HG02798 (cell line): ENCODE measurements around the gene NEURL1B.
"Not testable (repeated sequence)": the region's sequence is repeated elsewhere in the genome, so short reads cannot be mapped to it uniquely, and the experiment has no call there.

Experiments used
- ATAC-seq: cut with Tn5 transposase; IDR thresholded peaks from one replicate; pipeline ENCODE4 v1.9.1; 2021; ENCODE audit warnings: mild to moderate bottlenecking; ENCODE audit not compliant: unreplicated experiment, poor library complexity

NEURL1B gene

DNA sequence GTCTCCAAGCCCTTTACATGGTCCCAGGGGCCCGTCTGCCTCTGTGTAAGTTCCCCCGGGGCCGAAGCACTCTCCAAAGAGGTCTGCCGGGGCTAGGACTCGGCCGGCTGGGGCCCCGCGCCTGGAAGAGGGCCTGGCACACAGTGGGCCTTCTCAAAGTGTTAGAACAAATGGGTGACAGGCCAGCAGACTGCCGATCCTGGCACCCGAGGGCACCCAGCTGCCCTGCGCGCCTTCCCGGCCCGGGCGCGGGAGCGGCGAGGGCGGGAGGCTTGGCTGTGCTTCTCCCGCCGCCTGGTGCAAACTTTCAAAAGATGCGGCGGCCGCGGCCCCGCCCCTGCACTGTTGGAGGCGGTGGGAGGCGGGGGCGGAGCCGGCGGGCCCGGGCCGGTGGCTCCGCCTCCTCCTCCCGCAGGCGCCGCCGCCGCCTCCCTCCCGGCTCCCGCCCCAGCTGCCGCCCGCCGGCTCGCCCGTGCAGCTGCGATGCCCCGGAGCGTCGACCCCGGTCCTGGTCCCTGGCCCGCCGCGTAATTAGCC, at the start of gene NEURL1B:
TSS of gene NEURL1B (plus strand) at position 442 of the 537 bp plus-strand sequence. CDS start 144 bp downstream, outside the sequence.
- peak; percentile 61 for ATAC-seq

DNA sequence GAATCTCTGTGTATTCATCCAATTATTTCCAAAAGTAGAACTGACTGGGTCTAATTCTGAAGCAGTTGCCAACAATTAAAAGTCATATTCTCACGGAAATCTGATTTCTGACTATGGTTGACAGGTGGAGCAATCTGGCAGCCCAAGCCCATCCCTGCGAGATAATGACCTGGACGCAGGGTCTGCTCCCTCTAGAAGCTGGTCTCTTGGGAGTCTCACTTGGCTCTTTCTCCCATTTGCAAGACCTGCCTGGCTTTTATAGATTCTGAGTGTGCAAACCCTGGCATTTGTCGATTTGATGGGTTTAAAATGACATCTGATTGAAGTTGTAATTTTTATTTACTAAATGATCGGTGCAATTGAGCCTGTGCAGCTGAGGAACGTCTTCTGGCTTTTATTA, 49.4 kb upstream of the NEURL1B start:
- ATAC-seq: no peak

- no peak for ATAC-seq
Measured at GRCh38 chr5:172592881-172593280, 48.2 kb upstream of the NEURL1B start.

DNA sequence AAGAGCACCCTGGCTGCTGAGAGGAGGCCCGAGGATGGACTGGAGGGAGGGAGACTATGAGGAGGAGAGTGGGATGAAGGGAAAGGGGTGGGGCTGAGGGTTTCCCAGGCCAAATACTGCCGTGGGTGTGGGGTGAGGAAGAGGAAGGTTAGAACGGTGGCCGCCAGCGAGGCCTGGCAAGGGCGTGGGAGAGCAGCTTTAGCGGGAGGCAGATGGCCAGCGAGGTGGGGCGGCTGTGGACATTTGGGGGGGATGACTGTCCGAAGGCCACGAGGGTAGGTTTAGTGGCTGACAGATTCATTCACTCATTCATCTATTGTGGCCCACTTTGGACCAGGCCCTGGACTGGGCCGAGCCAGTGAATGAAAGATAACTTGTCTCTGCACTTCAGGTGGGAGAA, 47.8 kb upstream of the NEURL1B start:
- no peak for ATAC-seq

GRCh38 chr5:172593721-172594235, 47.3 kb upstream of the NEURL1B start:
- ATAC-seq: no peak

DNA sequence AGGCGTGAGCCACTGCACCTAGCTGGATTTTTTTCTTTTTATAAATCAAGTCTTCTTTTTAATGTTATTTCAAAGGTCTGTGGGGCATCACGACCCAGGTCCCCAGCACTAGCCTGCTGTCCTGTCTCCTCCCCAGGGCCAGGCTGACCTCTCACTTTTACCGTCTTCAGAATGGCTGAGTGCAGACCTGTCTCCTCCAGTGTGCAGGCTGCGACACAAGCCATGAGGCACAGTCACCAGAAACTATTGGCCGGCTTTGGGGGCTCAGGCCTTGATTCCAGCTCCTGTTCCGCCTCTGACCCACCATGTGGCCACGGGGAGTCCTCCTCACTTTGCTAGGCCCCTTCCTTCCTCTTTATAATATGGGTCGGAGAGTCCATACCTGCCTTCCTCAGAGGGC, 46.6 kb upstream of the NEURL1B start:
- ATAC-seq: no peak

- ATAC-seq: no peak
Measured at GRCh38 chr5:172594867-172595466, 46.1 kb upstream of the NEURL1B start.

DNA sequence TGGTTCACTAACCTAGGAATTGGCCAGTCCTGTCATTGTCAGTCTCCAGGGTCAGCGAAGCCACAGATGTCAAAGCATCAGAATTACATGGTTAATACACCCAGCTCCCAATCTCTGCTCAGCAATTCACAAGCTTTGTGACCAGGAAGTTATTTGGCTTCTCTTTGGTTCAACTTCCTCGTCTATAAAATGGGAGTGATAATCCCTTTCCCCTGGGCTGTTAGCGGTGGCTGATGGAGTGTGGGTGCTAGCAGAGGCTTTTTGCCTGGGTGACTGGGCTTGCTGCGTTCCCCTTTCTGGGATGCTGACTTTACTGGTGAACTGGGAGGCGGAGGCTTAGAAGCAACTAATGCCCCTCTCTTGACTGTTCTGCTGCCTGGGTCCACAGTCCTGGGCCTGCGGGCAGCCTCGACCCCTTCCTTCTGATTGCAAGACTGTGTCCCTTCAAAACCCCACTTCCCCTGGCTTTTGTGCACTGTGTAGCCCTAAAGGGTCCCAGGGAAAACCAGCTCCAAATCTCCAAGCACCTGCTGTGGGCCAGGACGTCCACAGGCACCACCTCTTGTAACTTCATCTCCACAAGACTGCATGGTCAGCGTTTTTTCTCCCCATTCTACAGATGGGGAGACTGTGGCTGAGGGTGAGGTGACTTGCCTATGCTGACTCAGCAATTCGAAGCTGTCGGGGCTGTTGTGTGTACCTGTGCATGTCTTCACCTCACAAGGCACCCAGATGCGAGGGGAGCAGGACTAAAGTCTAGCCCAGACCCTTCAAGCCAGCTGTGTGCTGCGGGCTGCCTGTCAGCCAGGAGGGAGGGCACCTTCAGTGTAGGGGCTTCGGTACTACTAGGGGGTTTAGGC, 45.2 kb upstream of the NEURL1B start:
- ATAC-seq: no peak

- ATAC-seq: no peak
Measured at GRCh38 chr5:172596638-172597231, 44.3 kb upstream of the NEURL1B start.

GRCh38 chr5:172597755-172598155, 43.3 kb upstream of the NEURL1B start:
- ATAC-seq: no peak

DNA sequence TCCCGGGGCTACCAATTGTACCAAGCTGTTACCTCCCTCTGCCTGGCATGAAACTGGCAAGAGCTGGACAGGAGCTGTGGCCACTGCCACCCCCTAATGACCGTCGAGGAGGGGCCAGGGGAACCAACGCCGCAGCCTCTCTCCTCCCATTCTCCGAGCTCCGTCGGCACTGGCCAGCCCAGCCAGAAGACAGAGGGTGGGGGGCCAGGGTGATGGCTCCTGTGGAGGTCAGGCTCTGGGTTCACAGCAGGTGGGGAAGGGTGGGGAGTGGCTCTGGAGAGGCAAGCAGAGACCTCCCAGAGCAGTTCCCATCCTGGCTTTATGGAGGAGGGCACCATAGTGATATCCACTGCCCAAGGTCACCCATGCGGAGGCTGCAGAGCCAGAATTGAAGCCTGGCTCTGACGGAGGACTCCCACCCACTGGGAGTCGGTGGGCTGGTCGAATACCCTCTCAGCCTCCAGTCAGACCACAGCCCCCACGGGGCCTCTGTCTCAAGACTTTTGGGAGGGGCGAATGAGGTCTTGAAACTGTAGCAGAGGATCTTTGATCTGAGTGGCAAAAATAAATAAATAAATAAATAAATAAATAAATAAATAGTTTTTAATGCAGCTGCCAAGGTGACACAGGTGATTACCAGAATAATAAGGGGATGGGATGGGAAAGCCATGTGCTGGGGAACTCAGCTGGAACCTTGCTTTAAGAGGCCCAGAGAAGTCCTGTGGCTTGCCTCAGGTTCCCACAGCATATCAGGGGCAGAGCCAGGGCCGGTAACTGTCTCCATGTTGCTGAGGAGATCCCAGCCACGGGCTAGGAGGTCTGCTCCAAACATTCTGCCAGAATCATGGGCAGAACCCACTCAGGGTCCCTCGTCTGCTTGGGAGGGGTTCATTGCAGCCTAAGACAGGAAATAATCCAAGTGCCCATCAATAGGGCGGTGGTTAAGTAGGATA, 42.5 kb upstream of the NEURL1B start:
- ATAC-seq: no peak

GRCh38 chr5:172599204-172599567, 41.9 kb upstream of the NEURL1B start:
- ATAC-seq: no peak

- no peak for ATAC-seq
Measured at GRCh38 chr5:172600571-172600970, 40.5 kb upstream of the NEURL1B start.

DNA sequence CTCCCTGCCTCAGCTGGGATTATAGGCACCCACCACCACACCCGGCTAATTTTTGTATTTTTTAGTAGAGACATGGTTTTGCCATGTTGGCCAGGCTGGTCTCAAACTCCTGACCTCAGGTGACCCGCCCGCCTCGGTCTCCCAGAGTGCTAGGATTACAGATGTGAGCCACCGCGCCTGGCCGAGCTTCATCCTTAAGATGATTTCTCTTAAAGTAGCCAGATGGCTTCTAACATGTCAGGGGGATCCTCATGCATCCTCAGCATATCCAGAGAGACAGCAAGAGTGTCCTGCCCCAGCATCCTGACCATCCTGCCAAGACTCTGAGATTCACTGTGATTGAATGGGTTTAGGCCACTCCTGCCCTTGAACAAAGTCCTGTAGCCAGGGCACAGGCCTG, 39.5 kb upstream of the NEURL1B start:
- not testable (repeated sequence) for ATAC-seq

DNA sequence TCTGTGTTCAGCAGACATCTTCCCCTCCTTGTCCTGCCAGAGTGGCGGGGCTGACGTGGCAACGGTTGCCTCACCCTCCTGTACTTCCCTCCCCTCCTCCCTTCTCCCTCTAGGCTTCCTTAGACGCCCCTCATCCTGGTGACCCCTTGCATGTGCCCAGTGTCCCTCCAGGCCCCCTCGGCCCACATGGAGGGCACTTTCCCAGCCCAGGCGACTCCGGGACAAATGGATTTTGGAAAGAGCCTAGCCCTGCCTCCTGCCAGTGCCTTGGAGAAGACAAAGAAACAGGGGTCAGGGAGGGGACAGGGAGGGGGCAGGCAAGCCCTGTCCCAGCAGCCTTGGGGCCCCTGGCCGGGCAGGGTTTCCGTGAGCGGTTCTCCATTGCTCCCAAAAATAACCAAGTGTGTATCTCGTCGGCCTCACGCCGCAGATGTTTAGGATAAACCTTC, 38.3 kb upstream of the NEURL1B start:
- no peak for ATAC-seq

GRCh38 chr5:172603251-172603806, 37.7 kb upstream of the NEURL1B start:
- ATAC-seq: no peak

DNA sequence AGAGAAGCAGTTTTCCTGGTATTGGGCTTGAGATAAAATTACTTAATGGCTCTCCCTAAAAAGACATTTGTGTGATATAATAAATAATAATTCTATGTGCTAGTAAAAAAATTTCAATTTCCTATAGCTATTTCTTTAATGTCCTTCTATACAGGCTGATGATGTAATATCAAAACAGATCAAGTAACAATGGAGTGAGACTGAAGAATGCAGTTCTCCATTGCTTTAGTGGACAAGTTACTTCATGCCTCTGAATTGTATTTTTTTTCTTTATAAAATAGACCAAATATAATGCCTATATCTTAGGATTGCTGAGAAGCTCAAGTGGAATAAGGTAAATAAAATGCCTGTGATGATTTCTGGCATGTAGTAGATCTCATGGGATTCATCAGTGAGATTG, 35.6 kb upstream of the NEURL1B start:
- no peak for ATAC-seq

DNA sequence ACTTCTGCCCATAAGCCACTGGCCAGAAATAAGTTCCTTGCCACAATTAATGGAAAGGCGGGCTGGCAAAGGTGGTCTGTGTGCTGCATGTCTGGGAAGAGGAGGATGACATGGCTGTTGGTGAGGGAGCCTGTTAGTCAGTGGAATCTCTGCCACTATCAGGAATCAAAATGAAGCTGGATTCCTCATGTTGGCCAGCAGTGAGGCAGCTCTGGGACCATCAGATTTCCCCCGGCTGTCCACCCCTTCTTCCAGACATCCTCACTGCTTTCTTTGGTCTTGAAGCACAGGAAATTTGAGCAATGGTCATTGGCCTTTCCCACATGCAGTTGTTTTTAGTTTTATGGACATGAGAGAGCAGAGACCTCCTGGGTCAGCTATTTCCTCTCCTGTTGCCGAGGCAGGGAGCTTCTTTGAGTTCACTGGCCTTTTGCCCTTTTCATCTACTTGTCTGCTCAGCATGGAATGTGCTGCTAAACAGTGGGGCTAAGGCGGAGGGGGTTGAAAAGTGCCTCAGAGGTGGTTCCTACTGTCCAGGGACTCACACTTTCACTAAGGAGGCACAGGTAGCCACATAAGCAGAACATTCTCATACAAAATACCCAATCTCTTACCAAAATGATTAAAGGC, 34.8 kb upstream of the NEURL1B start:
- no peak for ATAC-seq

DNA sequence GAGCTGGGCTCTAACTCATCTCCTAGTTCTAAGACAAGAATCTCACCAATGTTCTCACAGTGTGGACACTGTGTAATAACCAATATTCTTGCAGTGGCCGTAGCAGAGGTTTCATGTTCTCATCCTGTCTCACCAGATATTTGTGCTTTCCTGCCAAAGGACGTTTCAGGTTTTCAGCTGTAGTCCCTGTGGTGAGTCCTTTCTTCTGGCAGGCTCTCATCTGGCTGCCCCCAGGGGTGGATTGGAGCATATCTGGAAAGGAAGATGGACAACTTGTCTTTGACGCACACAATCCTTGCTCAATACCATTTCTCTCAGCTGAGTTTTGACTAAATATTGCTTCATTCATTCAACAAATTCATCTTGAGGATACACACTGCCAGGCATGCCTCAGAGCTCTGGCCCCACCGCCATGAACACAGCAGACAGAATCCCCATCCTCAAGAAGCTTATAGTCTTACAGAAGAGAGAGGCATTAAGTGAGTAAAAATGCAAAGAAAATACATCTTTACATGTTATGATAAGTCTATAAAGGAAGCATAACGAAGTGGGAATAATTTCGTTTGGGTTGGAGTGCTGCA, 33.8 kb upstream of the NEURL1B start:
- ATAC-seq: no peak
